A673 (cell line): Measurements from ENCODE around the gene POLK. TPM values are rescaled to one million over a fixed set of nuclear protein-coding genes. Genes with fewer than 3 reads are reported as not detected.
A peak's percentile ranks its signal among the peaks of the same experiment; 100 is the strongest.
"Not testable (repeated sequence)": the region's sequence is repeated elsewhere in the genome, so short reads cannot be mapped to it uniquely, and the experiment has no call there.

ENCODE experiments used
- BruUV-seq: library from RNA; stranded (reverse); fragments of 400-500 nt; replicated peaks from 2 replicates; lab custom pipeline; 2021; lab: Mats Ljungman, UMichigan
- CTCF ChIA-PET: fragments of 300-600 bp; sonication (Branson Sonifier 250); formaldehyde crosslinking; loops from one replicate; lab custom pipeline; 2022; ENCODE audit warnings: antibody characterized with exemption; lab: Charles Lee
- POLR2A ChIA-PET: fragments of 300-600 bp; sonication (Branson Sonifier 250); formaldehyde crosslinking; loops from one replicate; lab custom pipeline; 2022; ENCODE audit warnings: antibody characterized with exemption; ENCODE audit not compliant: low non-redundant PET; lab: Charles Lee
- DNase-seq: peaks from one replicate; pipeline ENCODE4 v3.0.0-alpha.2; 2015; ENCODE audit warnings: low spot score
- H3K27ac ChIP-seq: fragments of 200-600 bp; sonication (generic); 2 replicates; pipeline ENCODE4 v1.5.1; 2016; ENCODE audit warnings: mixed run types, low read depth, mild to moderate bottlenecking, mixed read lengths, antibody characterized with exemption, low read length; ENCODE audit not compliant: poor library complexity, severe bottlenecking
- H3K27me3 ChIP-seq: fragments of 200-600 bp; sonication (generic); replicated peaks from 2 replicates; pipeline ENCODE4 v1.6.1; 2017; ENCODE audit warnings: mixed run types, low read depth, mild to moderate bottlenecking, mixed read lengths, antibody characterized with exemption, low read length; ENCODE audit not compliant: insufficient read depth, poor library complexity
- H3K36me3 ChIP-seq: fragments of 200-600 bp; sonication (generic); 2 replicates; pipeline ENCODE4 v1.6.1; 2016; ENCODE audit warnings: mixed run types, mild to moderate bottlenecking, mixed read lengths, antibody characterized with exemption, low read length; ENCODE audit not compliant: insufficient read depth, poor library complexity, severe bottlenecking
- H3K4me1 ChIP-seq: fragments of 200-600 bp; sonication (generic); 2 replicates; pipeline ENCODE4 v1.6.1; 2017; ENCODE audit warnings: mixed run types, mild to moderate bottlenecking, mixed read lengths, antibody characterized with exemption, low read length; ENCODE audit not compliant: insufficient read depth, poor library complexity, severe bottlenecking
- H3K4me3 ChIP-seq: fragments of 200-600 bp; sonication (generic); 2 replicates; pipeline ENCODE4 v1.5.1; 2016; ENCODE audit warnings: low read depth, mixed run types, mild to moderate bottlenecking, mixed read lengths, low read length; ENCODE audit not compliant: poor library complexity, severe bottlenecking
- H3K9me3 ChIP-seq: fragments of 200-600 bp; sonication (generic); 2 replicates; pipeline ENCODE4 v1.6.1; 2016; ENCODE audit warnings: mixed run types, low read depth, mild to moderate bottlenecking, mixed read lengths, antibody characterized with exemption, low read length; ENCODE audit not compliant: poor library complexity, severe bottlenecking
- CTCF ChIP-seq: fragments of 300-800, 200-600 bp; sonication (generic); conservative IDR thresholded peaks from 2 replicates; pipeline ENCODE4 v1.5.1; 2017; ENCODE audit warnings: low read depth, mild to moderate bottlenecking, antibody characterized with exemption, low read length, moderate library complexity, mixed read lengths
- EZH2 ChIP-seq: fragments of 200-600 bp; sonication (generic); IDR thresholded peaks from 2 replicates; pipeline ENCODE4 v1.6.1; 2017; ENCODE audit warnings: borderline replicate concordance, low read depth, mild to moderate bottlenecking, mixed read lengths, antibody characterized with exemption, low read length; ENCODE audit not compliant: poor library complexity, severe bottlenecking
- intact Hi-C: fragments of 100-400 bp; cut with micrococcal nuclease; formaldehyde crosslinking; loops from one replicate; pipeline ENCODE4 v1.10.0; 2022; ENCODE audit not compliant: unreplicated experiment
- total RNA-seq: library from RNA; stranded (reverse); gene quantifications from 2 replicates; pipeline ENCODE4 v1.2.3, GENCODE V29; 2021

The POLK gene
- total RNA-seq, 1 experiment from 2014 or later, result 23.2 TPM

DNA sequence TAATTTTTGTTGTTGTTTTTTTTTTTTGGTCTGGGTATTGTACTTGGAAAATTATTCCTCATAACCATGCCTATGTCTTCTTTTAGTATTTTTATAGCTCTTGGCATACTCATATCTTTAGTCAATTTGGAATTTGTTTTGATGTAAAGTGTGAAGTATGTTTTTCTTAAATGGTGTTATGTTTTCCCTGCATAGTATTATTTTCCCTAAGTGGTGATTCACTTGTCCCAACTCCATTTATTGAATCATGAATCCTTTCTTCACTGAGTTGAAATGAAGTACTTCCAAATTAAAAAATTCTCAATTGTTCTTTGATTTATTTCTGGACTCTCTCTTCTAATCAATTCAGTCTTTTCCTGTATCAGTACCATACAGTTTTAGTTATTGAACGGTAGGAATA lies 46.5 kb downstream of the POLK start:
- no peak for TF ChIP-seq EZH2
- TF ChIP-seq CTCF, result no peak
- Histone ChIP-seq H3K27ac (no peak overlapping the region), H3K4me1 (no peaks in the 10 kb centered on the region), H3K36me3 (peaks cover 15% of the 10 kb centered on the region), H3K4me3 (no peak overlapping the region), H3K9me3 (peaks cover 7% of the 10 kb centered on the region), H3K27me3 (no peaks in the 10 kb centered on the region)
- no peak for DNase-seq
- no TSS peak for BruUV-seq
- intact Hi-C loops, result no loop called here
- ChIA-PET POLR2A (no interaction called here), CTCF (no interaction called here)

DNA sequence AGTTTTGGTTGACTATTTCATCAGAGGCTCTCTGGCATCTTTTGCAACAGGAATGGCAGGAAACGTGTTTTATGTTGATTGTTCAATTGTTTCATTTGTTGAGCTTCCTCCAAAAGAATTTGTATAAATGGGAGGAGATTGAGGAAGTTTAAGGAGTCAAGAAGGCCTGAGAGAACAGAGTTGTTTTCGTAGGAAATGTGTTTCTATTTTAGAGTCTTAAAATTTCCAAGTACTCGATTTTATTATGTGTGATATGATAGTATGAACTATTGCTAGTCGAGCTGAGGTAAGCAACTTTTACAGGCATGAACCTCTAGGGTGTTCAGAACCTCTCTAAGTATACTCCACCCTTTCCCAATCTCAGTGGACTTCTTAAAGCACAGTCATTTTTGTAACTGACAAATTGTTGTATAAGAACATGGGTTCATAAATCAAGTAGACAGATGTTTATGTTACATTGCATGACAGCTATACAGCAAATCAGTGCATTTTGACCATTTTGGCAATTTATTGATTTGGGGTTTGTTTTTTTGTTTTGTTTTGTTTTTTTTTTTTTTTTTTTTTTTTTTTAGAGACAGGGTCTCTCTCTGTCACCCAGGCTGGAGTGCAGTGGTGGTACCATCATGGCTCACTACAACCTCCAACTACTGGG lies 47.4 kb downstream of the POLK start:
- POLR2A ChIA-PET, result no interaction called here
- CTCF ChIA-PET, result no interaction called here
- H3K9me3 ChIP-seq, result peaks cover 9% of the 10 kb centered on the region
- intact Hi-C loops, result no loop called here
- no peak overlapping the region for H3K4me3 ChIP-seq
- no peak overlapping the region for H3K27ac ChIP-seq
- H3K4me1 ChIP-seq, result no peaks in the 10 kb centered on the region
- BruUV-seq, result no TSS peak
- no peak for DNase-seq
- H3K27me3 ChIP-seq, result no peaks in the 10 kb centered on the region
- H3K36me3 ChIP-seq, result peaks cover 6% of the 10 kb centered on the region
- TF ChIP-seq CTCF (no peak), EZH2 (no peak)

DNA sequence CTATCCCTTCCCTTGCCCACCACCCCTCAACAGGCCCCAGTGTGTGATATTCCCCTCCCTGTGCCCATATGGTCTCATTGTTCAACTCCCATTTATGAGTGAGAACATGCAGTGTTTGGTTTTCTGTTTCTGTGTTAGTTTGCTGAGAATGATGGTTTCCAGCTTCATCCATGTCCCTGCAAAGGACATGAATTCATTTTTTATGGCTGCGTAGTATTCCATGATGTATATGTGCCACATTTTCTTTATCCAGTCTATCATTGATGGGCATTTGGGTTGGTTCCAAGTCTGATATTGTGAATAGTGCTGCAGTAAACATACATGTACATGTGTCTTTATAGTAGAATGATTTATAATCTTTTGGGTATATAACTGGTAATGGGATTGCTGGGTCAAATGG lies 49.0 kb downstream of the POLK start:
- POLR2A ChIA-PET, intact Hi-C loops: not testable (repeated sequence)

DNA sequence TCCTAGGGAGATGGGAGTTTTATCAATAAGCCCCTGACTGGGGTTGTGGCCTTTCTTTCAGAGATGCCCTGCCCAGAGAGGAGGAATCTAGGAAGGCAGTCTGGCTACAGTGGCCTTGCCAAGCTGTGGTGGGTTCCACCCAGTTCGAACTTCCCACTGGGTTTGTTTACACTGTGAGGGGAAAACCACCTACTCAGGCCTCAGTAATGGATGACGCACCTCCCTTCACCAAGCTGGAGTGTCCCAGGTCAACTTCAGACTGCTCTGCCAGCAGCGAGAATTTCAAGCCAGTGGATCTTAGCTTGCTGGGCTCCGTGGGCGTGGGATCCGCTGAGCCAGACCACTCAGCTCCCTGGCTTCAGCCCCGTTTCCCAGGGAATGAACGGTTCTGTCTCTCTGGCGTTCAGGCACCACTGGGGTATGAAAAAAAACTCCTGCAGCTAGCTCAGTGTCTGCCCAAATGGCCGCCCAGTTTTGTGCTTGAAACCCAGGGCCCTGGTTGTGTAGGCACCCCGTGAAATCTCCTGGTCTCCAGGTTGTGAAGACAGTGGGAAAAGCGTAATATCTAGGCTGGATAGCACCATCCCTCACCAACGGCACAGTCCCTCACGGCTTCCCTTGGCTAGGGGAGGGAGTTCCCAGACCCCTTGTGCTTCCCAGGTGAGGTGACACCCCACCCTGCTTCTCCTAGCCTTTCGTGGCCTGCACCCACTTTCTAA lies 54.5 kb downstream of the POLK start:
- H3K36me3 ChIP-seq, H3K9me3 ChIP-seq, H3K27me3 ChIP-seq, BruUV-seq, POLR2A ChIA-PET, DNase-seq, intact Hi-C loops: not testable (repeated sequence)
- Histone ChIP-seq H3K4me1 (peaks cover 23% of the 10 kb centered on the region), H3K27ac (peak overlapping the region; percentile 67), H3K4me3 (peak overlapping the region; percentile 11)
- CTCF ChIA-PET, result interaction anchor here (0.6 kb wide), 1 partner anchor 229 kb away, joined by 3 read pairs; the partner anchor contains the start of gene HMGCR

More for the DNA sequence above, 49.0 kb downstream of the POLK start:
- H3K27ac ChIP-seq, H3K36me3 ChIP-seq, H3K4me1 ChIP-seq, DNase-seq, H3K4me3 ChIP-seq, H3K9me3 ChIP-seq, CTCF ChIA-PET, BruUV-seq, H3K27me3 ChIP-seq: not testable (repeated sequence)
